SK-N-SH treated with all-trans-retinoic acid at 6 μM for 48 hours (cell line): ENCODE results near the gene CISTR.

ENCODE experiments used
- ATAC-seq: fragments of 200-7000 bp; cut with Tn5 transposase; 3 replicates; pipeline ENCODE4 v1.9.1; 2020; ENCODE audit warnings: mild to moderate bottlenecking, moderate library complexity
- ARNTL ChIP-seq: fragments of 450-650 bp; formaldehyde crosslinking; IDR thresholded peaks from 2 replicates; pipeline ENCODE4 v1.5.0; 2020; ENCODE audit warnings: low read depth, mild to moderate bottlenecking, moderate library complexity, borderline replicate concordance
- BACH2 ChIP-seq: fragments of 250-450 bp; sonication (Bioruptor Pico); IDR thresholded peaks from 2 replicates; pipeline ENCODE4 v1.9.0; 2021; ENCODE audit warnings: mild to moderate bottlenecking, borderline replicate concordance
- CSDC2 ChIP-seq: fragments of 250-450 bp; sonication (Bioruptor Pico); IDR thresholded peaks from 2 replicates; pipeline ENCODE4 v1.5.0; 2020; ENCODE audit warnings: mild to moderate bottlenecking, moderate library complexity
- GLIS3 ChIP-seq: fragments of 250-450 bp; sonication (Bioruptor Pico); IDR thresholded peaks from 2 replicates; pipeline ENCODE4 v1.5.0; 2020; ENCODE audit warnings: mild to moderate bottlenecking, moderate library complexity
- ISL1 ChIP-seq: fragments of 250-450 bp; sonication (Bioruptor Pico); IDR thresholded peaks from 2 replicates; pipeline ENCODE4 v2.1.2; 2022; ENCODE audit warnings: mild to moderate bottlenecking, moderate library complexity
- OSR1 ChIP-seq: fragments of 250-450 bp; sonication (Bioruptor Pico); IDR thresholded peaks from 2 replicates; pipeline ENCODE4 v1.8.0; 2022; ENCODE audit warnings: moderate library complexity, mild to moderate bottlenecking, inconsistent platforms
- RARB ChIP-seq: fragments of 250-450 bp; sonication (Bioruptor Pico); IDR thresholded peaks from 2 replicates; pipeline ENCODE4 v1.8.0; 2021; ENCODE audit warnings: mild to moderate bottlenecking, moderate library complexity
- SNAI2 ChIP-seq: fragments of 250-450 bp; sonication (Bioruptor Pico); IDR thresholded peaks from 2 replicates; pipeline ENCODE4 v1.5.0; 2020; ENCODE audit warnings: mild to moderate bottlenecking, moderate library complexity
- TCF4 ChIP-seq: fragments of 250-450 bp; sonication (Bioruptor Pico); IDR thresholded peaks from 2 replicates; pipeline ENCODE4 v1.8.0; 2021; ENCODE audit warnings: mild to moderate bottlenecking, moderate library complexity, borderline replicate concordance
- TOX ChIP-seq: fragments of 250-450 bp; sonication (Bioruptor Pico); IDR thresholded peaks from 2 replicates; pipeline ENCODE4 v1.8.0; 2021; ENCODE audit warnings: mild to moderate bottlenecking, moderate library complexity, borderline replicate concordance
- ZC3H10 ChIP-seq: fragments of 250-450 bp; sonication (Bioruptor Pico); IDR thresholded peaks from 2 replicates; pipeline ENCODE4 v1.5.1; 2021; ENCODE audit warnings: mild to moderate bottlenecking, moderate library complexity
- ZFP3 ChIP-seq: fragments of 250-450 bp; sonication (Bioruptor Pico); IDR thresholded peaks from 2 replicates; pipeline ENCODE4 v1.5.0; 2020; ENCODE audit warnings: mild to moderate bottlenecking, moderate library complexity
- ZNF565 ChIP-seq: fragments of 450-650 bp; formaldehyde crosslinking; conservative IDR thresholded peaks from 2 replicates; pipeline ENCODE4 v1.5.0; 2020; ENCODE audit warnings: low read depth, mild to moderate bottlenecking, moderate library complexity
- ZNF70 ChIP-seq: fragments of 450-650 bp; formaldehyde crosslinking; IDR thresholded peaks from 2 replicates; pipeline ENCODE4 v1.5.0; 2020; ENCODE audit warnings: mild to moderate bottlenecking, moderate library complexity
- ZNF8 ChIP-seq: fragments of 450-650 bp; formaldehyde crosslinking; IDR thresholded peaks from 2 replicates; pipeline ENCODE4 v1.5.0; 2020; ENCODE audit warnings: mild to moderate bottlenecking, moderate library complexity
- TF ChIP-seq, protein P1 (sequence below): fragments of 250-450 bp; sonication (Bioruptor Pico); IDR thresholded peaks from 2 replicates; pipeline ENCODE4 v1.8.0; 2021; ENCODE audit warnings: low read depth, mild to moderate bottlenecking, moderate library complexity, borderline replicate concordance
- TF ChIP-seq, protein P2 (sequence below): fragments of 250-450 bp; sonication (Bioruptor Pico); IDR thresholded peaks from 2 replicates; pipeline ENCODE4 v1.5.0; 2020; ENCODE audit warnings: mild to moderate bottlenecking, moderate library complexity
- TF ChIP-seq, protein P3 (sequence below): fragments of 250-450 bp; sonication (Bioruptor Pico); IDR thresholded peaks from 2 replicates; pipeline ENCODE4 v1.8.0; 2020; ENCODE audit warnings: mild to moderate bottlenecking, moderate library complexity, borderline replicate concordance
- TF ChIP-seq, protein P4 (sequence below): fragments of 250-450 bp; sonication (Bioruptor Pico); IDR thresholded peaks from 2 replicates; pipeline ENCODE4 v1.5.1; 2020; ENCODE audit warnings: low read depth, mild to moderate bottlenecking, moderate library complexity
- TF ChIP-seq, protein P5 (sequence below): fragments of 250-450 bp; sonication (Bioruptor Pico); IDR thresholded peaks from 2 replicates; pipeline ENCODE4 v1.5.1; 2021; ENCODE audit warnings: mild to moderate bottlenecking, moderate library complexity

Gene CISTR

DNA sequence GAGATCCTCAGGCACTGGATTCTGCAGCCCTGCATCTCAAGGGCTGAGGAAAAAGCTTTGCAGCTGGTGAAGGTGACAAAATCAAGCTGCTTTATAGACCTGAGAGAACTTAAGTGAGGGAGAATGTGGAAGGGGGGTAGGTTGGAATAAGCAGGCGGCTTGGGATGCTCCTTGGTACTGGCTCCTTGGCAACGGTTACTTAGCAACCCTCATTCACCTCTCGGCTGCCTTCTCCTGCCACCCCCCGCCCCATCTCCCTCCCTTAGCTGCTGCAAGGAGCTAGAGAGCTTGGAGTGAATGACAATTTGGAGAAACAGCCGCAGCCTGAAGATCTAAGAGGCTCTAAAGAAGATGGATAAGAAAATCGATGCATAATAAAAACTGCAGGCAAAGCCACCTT lies 44.1 kb upstream of the CISTR start:
- no peak for TF ChIP-seq ZNF8 (CRISPR knock-in tag)
- no peak for TF ChIP-seq RARB (CRISPR knock-in tag)
- TF ChIP-seq, protein P1, sequence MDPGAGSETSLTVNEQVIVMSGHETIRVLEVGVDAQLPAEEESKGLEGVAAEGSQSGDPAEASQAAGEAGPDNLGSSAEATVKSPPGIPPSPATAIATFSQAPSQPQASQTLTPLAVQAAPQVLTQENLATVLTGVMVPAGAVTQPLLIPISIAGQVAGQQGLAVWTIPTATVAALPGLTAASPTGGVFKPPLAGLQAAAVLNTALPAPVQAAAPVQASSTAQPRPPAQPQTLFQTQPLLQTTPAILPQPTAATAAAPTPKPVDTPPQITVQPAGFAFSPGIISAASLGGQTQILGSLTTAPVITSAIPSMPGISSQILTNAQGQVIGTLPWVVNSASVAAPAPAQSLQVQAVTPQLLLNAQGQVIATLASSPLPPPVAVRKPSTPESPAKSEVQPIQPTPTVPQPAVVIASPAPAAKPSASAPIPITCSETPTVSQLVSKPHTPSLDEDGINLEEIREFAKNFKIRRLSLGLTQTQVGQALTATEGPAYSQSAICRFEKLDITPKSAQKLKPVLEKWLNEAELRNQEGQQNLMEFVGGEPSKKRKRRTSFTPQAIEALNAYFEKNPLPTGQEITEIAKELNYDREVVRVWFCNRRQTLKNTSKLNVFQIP (CRISPR knock-in tag): no peak
- TF ChIP-seq ZFP3 (CRISPR knock-in tag): no peak
- TF ChIP-seq CSDC2: no peak
- TF ChIP-seq, protein P2, sequence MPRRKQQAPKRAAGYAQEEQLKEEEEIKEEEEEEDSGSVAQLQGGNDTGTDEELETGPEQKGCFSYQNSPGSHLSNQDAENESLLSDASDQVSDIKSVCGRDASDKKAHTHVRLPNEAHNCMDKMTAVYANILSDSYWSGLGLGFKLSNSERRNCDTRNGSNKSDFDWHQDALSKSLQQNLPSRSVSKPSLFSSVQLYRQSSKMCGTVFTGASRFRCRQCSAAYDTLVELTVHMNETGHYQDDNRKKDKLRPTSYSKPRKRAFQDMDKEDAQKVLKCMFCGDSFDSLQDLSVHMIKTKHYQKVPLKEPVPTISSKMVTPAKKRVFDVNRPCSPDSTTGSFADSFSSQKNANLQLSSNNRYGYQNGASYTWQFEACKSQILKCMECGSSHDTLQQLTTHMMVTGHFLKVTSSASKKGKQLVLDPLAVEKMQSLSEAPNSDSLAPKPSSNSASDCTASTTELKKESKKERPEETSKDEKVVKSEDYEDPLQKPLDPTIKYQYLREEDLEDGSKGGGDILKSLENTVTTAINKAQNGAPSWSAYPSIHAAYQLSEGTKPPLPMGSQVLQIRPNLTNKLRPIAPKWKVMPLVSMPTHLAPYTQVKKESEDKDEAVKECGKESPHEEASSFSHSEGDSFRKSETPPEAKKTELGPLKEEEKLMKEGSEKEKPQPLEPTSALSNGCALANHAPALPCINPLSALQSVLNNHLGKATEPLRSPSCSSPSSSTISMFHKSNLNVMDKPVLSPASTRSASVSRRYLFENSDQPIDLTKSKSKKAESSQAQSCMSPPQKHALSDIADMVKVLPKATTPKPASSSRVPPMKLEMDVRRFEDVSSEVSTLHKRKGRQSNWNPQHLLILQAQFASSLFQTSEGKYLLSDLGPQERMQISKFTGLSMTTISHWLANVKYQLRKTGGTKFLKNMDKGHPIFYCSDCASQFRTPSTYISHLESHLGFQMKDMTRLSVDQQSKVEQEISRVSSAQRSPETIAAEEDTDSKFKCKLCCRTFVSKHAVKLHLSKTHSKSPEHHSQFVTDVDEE: no peak
- no peak for TF ChIP-seq GLIS3 (CRISPR knock-in tag)
- TF ChIP-seq ZNF565 (CRISPR knock-in tag): no peak
- no peak for ATAC-seq

DNA sequence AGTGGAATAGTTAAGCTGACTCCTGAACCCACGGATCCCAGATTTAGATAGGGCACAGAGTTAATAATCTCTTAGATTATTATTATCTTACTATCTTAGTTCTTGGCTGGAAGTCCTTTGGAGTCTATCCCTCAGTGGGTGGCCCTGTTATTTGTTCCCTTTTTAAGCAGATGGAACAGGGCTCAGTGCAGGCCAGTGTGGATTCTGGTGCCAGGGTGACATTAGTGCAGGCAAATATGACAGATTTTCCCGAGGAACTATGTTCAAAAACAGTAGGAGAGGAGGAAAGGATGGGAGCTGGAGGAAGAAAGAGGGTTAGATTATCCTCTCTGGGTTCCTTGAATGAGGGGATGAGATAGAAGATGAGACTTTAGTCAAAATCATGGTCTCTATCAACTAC lies 41.4 kb upstream of the CISTR start:
- no peak for ATAC-seq
- TF ChIP-seq TCF4 (CRISPR knock-in tag): no peak
- no peak for TF ChIP-seq ARNTL (CRISPR knock-in tag)
- no peak for TF ChIP-seq ISL1 (CRISPR knock-in tag)
- no peak for TF ChIP-seq GLIS3 (CRISPR knock-in tag)
- no peak for TF ChIP-seq ZNF565 (CRISPR knock-in tag)
- TF ChIP-seq SNAI2 (CRISPR knock-in tag): no peak
- TF ChIP-seq, protein P3, sequence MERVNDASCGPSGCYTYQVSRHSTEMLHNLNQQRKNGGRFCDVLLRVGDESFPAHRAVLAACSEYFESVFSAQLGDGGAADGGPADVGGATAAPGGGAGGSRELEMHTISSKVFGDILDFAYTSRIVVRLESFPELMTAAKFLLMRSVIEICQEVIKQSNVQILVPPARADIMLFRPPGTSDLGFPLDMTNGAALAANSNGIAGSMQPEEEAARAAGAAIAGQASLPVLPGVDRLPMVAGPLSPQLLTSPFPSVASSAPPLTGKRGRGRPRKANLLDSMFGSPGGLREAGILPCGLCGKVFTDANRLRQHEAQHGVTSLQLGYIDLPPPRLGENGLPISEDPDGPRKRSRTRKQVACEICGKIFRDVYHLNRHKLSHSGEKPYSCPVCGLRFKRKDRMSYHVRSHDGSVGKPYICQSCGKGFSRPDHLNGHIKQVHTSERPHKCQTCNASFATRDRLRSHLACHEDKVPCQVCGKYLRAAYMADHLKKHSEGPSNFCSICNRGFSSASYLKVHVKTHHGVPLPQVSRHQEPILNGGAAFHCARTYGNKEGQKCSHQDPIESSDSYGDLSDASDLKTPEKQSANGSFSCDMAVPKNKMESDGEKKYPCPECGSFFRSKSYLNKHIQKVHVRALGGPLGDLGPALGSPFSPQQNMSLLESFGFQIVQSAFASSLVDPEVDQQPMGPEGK (CRISPR knock-in tag): no peak
- TF ChIP-seq ZNF8 (CRISPR knock-in tag): no peak

DNA sequence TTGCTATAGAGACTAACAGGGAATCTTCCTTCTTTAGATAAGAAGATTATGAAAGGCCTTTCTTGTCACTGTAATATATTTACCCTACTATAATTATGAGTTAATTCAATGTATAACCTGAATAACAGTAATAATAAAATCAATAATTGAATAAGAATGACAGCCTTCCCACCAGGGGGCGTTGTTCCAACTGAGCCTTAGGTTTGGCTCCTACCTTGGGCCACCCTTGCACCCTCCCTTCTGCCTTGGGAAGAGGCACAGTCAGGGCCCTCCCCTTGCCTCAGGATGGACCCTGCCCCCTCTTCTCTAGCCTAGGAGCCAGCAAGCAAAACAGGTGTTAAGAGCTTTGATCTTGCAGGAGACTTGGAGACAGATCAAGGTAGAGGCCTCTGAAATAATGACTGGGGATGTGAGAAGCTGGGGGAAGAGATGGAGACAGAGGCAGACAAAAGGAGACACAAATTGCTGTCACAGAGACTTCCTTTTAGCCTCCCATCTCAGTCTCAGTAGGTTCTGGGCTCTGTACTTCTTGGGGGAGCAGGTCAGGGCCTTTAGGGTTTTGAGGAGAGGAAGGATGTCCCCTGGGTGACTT lies 40.1 kb upstream of the CISTR start:
- ATAC-seq: no peak
- TF ChIP-seq ZC3H10 (CRISPR knock-in tag) (no peak), TOX (CRISPR knock-in tag) (no peak), ZNF565 (CRISPR knock-in tag) (no peak), BACH2 (CRISPR knock-in tag) (no peak), CSDC2 (no peak), SNAI2 (CRISPR knock-in tag) (no peak), RARB (CRISPR knock-in tag) (no peak), ISL1 (CRISPR knock-in tag) (no peak), ZFP3 (CRISPR knock-in tag) (no peak), OSR1 (CRISPR knock-in tag) (no peak), ZNF70 (CRISPR knock-in tag) (no peak)
- TF ChIP-seq, protein P3 (CRISPR knock-in tag): no peak
- TF ChIP-seq, protein P4, sequence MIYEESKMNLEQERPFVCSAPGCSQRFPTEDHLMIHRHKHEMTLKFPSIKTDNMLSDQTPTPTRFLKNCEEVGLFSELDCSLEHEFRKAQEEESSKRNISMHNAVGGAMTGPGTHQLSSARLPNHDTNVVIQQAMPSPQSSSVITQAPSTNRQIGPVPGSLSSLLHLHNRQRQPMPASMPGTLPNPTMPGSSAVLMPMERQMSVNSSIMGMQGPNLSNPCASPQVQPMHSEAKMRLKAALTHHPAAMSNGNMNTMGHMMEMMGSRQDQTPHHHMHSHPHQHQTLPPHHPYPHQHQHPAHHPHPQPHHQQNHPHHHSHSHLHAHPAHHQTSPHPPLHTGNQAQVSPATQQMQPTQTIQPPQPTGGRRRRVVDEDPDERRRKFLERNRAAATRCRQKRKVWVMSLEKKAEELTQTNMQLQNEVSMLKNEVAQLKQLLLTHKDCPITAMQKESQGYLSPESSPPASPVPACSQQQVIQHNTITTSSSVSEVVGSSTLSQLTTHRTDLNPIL (CRISPR knock-in tag): no peak
- TF ChIP-seq, protein P2: no peak
- TF ChIP-seq, protein P5, sequence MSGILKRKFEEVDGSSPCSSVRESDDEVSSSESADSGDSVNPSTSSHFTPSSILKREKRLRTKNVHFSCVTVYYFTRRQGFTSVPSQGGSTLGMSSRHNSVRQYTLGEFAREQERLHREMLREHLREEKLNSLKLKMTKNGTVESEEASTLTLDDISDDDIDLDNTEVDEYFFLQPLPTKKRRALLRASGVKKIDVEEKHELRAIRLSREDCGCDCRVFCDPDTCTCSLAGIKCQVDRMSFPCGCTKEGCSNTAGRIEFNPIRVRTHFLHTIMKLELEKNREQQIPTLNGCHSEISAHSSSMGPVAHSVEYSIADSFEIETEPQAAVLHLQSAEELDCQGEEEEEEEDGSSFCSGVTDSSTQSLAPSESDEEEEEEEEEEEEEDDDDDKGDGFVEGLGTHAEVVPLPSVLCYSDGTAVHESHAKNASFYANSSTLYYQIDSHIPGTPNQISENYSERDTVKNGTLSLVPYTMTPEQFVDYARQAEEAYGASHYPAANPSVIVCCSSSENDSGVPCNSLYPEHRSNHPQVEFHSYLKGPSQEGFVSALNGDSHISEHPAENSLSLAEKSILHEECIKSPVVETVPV (CRISPR knock-in tag): no peak
